Fibroblast of lung (primary cell): Measurements from ENCODE around the gene MAT1A. TPM values are rescaled to one million over a fixed set of nuclear protein-coding genes. Genes with fewer than 3 reads are reported as not detected.

Experiments
- DNase-seq, 2 donors: peaks; one replicate each; pipeline versions ENCODE4 v3.0.0 to v3.0.0-alpha.2; 2010; ENCODE audit warnings: low read depth in 2 of 2
- H2AFZ ChIP-seq: 2 replicates; pipeline ENCODE4 v1.5.1; 2012; ENCODE audit warnings: low read length, control low read depth, inconsistent platforms
- H3K27ac ChIP-seq: 2 replicates; pipeline ENCODE4 v1.5.1; 2011; ENCODE audit warnings: low read length, control low read depth; ENCODE audit not compliant: insufficient read depth
- H3K27me3 ChIP-seq: 2 replicates; pipeline ENCODE4 v1.5.1; 2011; ENCODE audit warnings: mild to moderate bottlenecking, low read length; ENCODE audit not compliant: control insufficient read depth, insufficient read depth
- H3K36me3 ChIP-seq: 2 replicates; pipeline ENCODE4 v1.5.1; 2011; ENCODE audit warnings: low read length; ENCODE audit not compliant: control insufficient read depth, insufficient read depth
- H3K4me1 ChIP-seq: 2 replicates; pipeline ENCODE4 v1.5.1; 2011; ENCODE audit warnings: low read length; ENCODE audit not compliant: control insufficient read depth, insufficient read depth; ENCODE audit errors: extremely low read depth
- H3K4me2 ChIP-seq: 2 replicates; pipeline ENCODE4 v1.5.1; 2011; ENCODE audit warnings: low read length, control low read depth; ENCODE audit not compliant: insufficient read depth; ENCODE audit errors: extremely low read depth
- H3K4me3 ChIP-seq, 4 experiments: fragments of 200-600 bp in 1 of 4; sonication (generic) in 1 of 4; replicated peaks in 1 of 4; 2 replicates each; pipeline ENCODE4 v1.5.1; 2011 to 2016; ENCODE audit warnings: low read length in 4 of 4, low read depth in 3 of 4, mild to moderate bottlenecking in 3 of 4, control low read depth in 2 of 4, inconsistent platforms in 1 of 4, mixed read lengths in 1 of 4; ENCODE audit not compliant: insufficient read depth in 1 of 4; ENCODE audit errors: control extremely low read depth in 1 of 4
- H3K79me2 ChIP-seq: 2 replicates; pipeline ENCODE4 v1.5.1; 2012; ENCODE audit warnings: mild to moderate bottlenecking, low read length, inconsistent platforms; ENCODE audit not compliant: control insufficient read depth, insufficient read depth
- H3K9ac ChIP-seq: 2 replicates; pipeline ENCODE4 v1.5.1; 2011; ENCODE audit warnings: mild to moderate bottlenecking, low read length, control low read depth; ENCODE audit not compliant: insufficient read depth
- H3K9me3 ChIP-seq: 2 replicates; pipeline ENCODE4 v1.5.1; 2012; ENCODE audit warnings: low read depth, low read length; ENCODE audit not compliant: control insufficient read depth, insufficient read depth
- H4K20me1 ChIP-seq: 2 replicates; pipeline ENCODE4 v1.5.1; 2011; ENCODE audit warnings: low read length; ENCODE audit not compliant: control insufficient read depth, insufficient read depth; ENCODE audit errors: extremely low read depth
- CTCF ChIP-seq, 2 donors: IDR thresholded peaks in 1 of 2; conservative IDR thresholded peaks in 1 of 2; 1 replicate in 1 of 2; 2 replicates in 1 of 2; pipeline ENCODE4 v1.5.1; 2011 to 2012; ENCODE audit warnings: low read length in 2 of 2, control low read depth in 1 of 2, inconsistent platforms in 1 of 2, low read depth in 1 of 2, mild to moderate bottlenecking in 1 of 2
- EZH2 ChIP-seq: IDR thresholded peaks from 2 replicates; pipeline ENCODE4 v1.5.1; 2012; ENCODE audit warnings: low read length, control low read depth, mild to moderate bottlenecking; ENCODE audit errors: missing control alignments
- polyA plus RNA-seq, 2 donors: library from polyadenylated mRNA; depleted of rRNA in 1 of 2; stranded (reverse) in 1 of 2; unstranded in 1 of 2; fragments of >200 nt; gene quantifications; 2 replicates each; pipeline ENCODE4 v1.2.1, GENCODE V29; 2011 to 2012; ENCODE audit warnings: missing spikeins in 1 of 2
- total RNA-seq: library from RNA; depleted of rRNA; stranded (reverse); fragments of >200 nt; gene quantifications from 2 replicates; pipeline ENCODE4 v1.2.1, GENCODE V29; 2014

Gene MAT1A
- total and polyA plus RNA-seq, 2 donors (not counting 1 experiment from before 2014, with no cell fraction given), result not detected

- TF ChIP-seq EZH2, result no peak
- no peak for TF ChIP-seq CTCF (conservative IDR thresholded peaks at IDR 0.05 in 1 of 2, IDR thresholded peaks at IDR 0.05 in 1 of 2; ENCODE audit: low read depth in 1 of 2, low read length in 2 of 2)
- no peak overlapping the region for H2AFZ ChIP-seq
- no peaks in the 10 kb centered on the region for H3K79me2 ChIP-seq
- H3K4me3 ChIP-seq, result no peak overlapping the region
- H4K20me1 ChIP-seq, result no peaks in the 10 kb centered on the region
- H3K9me3 ChIP-seq, result no peaks in the 10 kb centered on the region
- no peaks in the 10 kb centered on the region for H3K27me3 ChIP-seq
- H3K4me2 ChIP-seq, result no peak overlapping the region
- no peaks in the 10 kb centered on the region for H3K36me3 ChIP-seq
- H3K9ac ChIP-seq, result no peak overlapping the region
- DNase-seq, result no peak
- no peaks in the 10 kb centered on the region for H3K4me1 ChIP-seq
- no peak overlapping the region for H3K27ac ChIP-seq
These were observed 7.5 kb upstream of the MAT1A start for GRCh38 chr10:80296942-80297341.

GRCh38 chr10:80292607-80293239, 3.3 kb upstream of the MAT1A start:
- H3K4me1 ChIP-seq, result no peaks in the 10 kb centered on the region
- no peaks in the 10 kb centered on the region for H3K36me3 ChIP-seq
- H4K20me1 ChIP-seq, result no peaks in the 10 kb centered on the region
- DNase-seq, result no peak
- H3K27me3 ChIP-seq, result no peaks in the 10 kb centered on the region
- no peak overlapping the region for H3K9ac ChIP-seq
- no peak overlapping the region for H3K27ac ChIP-seq
- no peak overlapping the region for H3K4me2 ChIP-seq
- H3K9me3 ChIP-seq, result no peaks in the 10 kb centered on the region
- no peak overlapping the region for H3K4me3 ChIP-seq
- no peaks in the 10 kb centered on the region for H3K79me2 ChIP-seq
- no peak overlapping the region for H2AFZ ChIP-seq
- TF ChIP-seq CTCF (conservative IDR thresholded peaks at IDR 0.05 in 1 of 2, IDR thresholded peaks at IDR 0.05 in 1 of 2; ENCODE audit: low read depth in 1 of 2, low read length in 2 of 2), result no peak
- TF ChIP-seq EZH2, result no peak

- Histone ChIP-seq H3K27me3 (no peaks in the 10 kb centered on the region), H3K79me2 (no peaks in the 10 kb centered on the region)
These were observed 1.2 kb upstream of the MAT1A start for GRCh38 chr10:80290474-80291220.

More at GRCh38 chr10:80290474-80291220, 1.2 kb upstream of the MAT1A start:
- Histone ChIP-seq H4K20me1 (no peaks in the 10 kb centered on the region), H3K4me1 (no peaks in the 10 kb centered on the region), H2AFZ (no peak overlapping the region), H3K4me2 (no peak overlapping the region), H3K36me3 (no peaks in the 10 kb centered on the region), H3K4me3 (no peak overlapping the region), H3K27ac (no peak overlapping the region), H3K9me3 (no peaks in the 10 kb centered on the region), H3K9ac (no peak overlapping the region)
- TF ChIP-seq CTCF (conservative IDR thresholded peaks at IDR 0.05 in 1 of 2, IDR thresholded peaks at IDR 0.05 in 1 of 2; ENCODE audit: low read depth in 1 of 2, low read length in 2 of 2) (no peak), EZH2 (no peak)
- DNase-seq, result no peak
